VCaP (cell line): ENCODE data around the gene CDCP2.
A peak's percentile ranks its signal among the peaks of the same experiment; 100 is the strongest.

Experiments used
- H3K27ac ChIP-seq: fragments of 450-650 bp; 2 replicates; pipeline ENCODE4 v1.5.1; 2017
- CTCF ChIP-seq: fragments of 450-650 bp; conservative IDR thresholded peaks from 2 replicates; pipeline ENCODE4 v1.5.1; 2017; ENCODE audit warnings: mild to moderate bottlenecking, moderate library complexity

Gene CDCP2

GRCh38 chr1:54094001-54094729 lies 58.6 kb downstream of the CDCP2 start:
- H3K27ac ChIP-seq = peak overlapping the region; percentile 41
- TF ChIP-seq CTCF = no peak

- no peak overlapping the region for H3K27ac ChIP-seq
- no peak for TF ChIP-seq CTCF
These were observed 61.1 kb downstream of the CDCP2 start for GRCh38 chr1:54091666-54092065.

- H3K27ac ChIP-seq = no peak overlapping the region
- no peak for TF ChIP-seq CTCF
These were observed 64.4 kb downstream of the CDCP2 start for GRCh38 chr1:54088385-54088784.

- TF ChIP-seq CTCF = no peak
- no peak overlapping the region for H3K27ac ChIP-seq
These were observed 66.0 kb downstream of the CDCP2 start for GRCh38 chr1:54086754-54087153.

GRCh38 chr1:54084794-54085193 lies 68.0 kb downstream of the CDCP2 start:
- H3K27ac ChIP-seq = no peak overlapping the region
- no peak for TF ChIP-seq CTCF
